NCI-H146 treated with DMSO at 0.1 percent for 48 hours (cell line): Measurements from ENCODE around the gene VPS35L.

ENCODE experiments used
- DNase-seq: peaks from one replicate; lab custom pipeline; 2025; ENCODE audit not compliant: unreplicated experiment; lab: John Stamatoyannopoulos, UW

Gene VPS35L

DNA sequence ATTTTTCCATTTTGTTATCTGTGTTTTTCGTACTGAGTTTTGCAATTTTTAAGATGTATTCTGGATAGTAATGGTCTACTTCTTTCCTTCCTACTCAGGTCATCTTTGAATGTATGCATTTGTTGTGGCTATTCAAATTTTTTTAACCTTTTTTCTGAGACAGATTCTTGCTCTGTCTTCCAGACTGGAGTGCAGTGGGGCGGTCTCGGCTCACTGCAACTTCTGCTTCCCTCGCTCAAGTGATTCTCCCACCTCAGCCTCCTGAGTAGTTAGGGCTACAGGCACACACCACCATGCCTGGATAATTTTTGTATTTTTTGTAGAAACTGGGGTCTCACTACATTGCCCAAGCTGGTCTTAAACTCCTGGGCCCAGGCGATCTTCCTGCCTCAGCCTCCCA lies 33.6 kb downstream of the VPS35L start:
- DNase-seq: no peak

GRCh38 chr16:19589771-19590302 lies 34.3 kb downstream of the VPS35L start:
- no peak for DNase-seq

DNA sequence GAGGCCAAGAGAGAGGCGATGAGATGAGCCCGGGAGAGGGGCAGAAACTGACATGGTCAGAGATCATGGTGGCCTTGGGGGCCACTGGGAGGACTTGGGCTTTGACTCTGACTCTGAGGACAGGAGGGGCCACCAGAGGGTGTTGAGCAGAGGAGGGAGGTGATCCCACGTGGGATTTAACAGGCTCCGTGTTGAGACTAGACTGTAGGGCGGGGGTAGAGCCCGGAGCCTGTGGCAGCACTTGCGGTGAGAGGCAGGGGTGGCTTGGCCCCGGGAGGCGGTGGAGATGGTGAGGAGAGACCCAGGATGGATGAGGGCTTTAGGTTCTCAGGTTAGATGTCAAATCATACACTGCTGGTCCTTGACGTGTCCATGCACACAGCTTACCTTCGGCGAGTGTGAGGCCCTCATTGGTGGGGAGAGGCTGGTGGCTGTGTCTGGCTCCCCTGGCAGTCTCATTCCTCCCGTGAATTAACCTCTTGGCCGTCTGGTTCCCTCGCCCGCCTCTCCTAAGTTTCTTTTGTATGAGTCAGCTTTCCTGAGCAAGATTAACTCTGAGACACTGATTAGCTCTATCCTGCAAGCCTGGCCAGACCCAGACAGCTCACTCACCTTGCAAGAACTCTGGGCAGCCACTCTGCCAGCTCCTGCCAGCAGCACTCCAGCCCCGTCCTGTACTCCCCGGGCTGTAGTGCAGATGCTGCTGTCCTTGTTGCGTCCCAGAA lies 39.7 kb downstream of the VPS35L start:
- no peak for DNase-seq

DNA sequence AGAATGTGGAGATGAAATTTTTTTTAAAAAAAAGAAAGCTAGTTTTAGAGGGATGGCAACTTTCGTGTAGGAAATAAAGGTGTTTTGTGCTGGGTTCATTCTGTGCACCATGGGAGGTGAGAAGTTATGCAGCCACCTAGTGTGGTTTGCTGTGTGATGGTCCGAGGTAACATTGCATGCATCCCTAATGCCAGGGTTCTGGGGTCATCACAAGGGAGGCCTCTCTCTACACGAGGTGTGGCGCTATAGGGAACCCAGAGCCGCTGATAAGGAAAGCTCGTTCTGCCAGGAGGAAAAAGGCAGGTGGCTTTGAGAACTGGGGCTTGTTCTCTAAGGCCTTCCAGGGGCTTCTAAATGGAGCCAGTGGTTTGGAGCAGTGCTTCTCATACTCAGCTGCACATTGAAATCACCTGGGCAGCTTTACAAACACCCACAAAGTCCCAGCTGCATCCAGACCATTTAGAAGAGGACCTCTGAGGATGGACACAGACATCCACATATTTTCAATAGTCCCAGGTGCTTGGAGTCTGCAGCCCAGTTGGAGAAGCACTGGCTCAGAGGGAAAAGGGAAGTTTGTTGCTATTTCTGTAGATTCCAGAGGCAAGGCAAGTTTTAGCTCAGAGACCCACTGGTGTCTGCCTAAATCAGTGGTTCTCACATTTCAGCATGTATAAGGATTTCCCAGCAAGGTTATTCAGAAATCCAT lies 43.5 kb downstream of the VPS35L start:
- DNase-seq: no peak

GRCh38 chr16:19599968-19600716 lies 44.6 kb downstream of the VPS35L start:
- DNase-seq: no peak

DNA sequence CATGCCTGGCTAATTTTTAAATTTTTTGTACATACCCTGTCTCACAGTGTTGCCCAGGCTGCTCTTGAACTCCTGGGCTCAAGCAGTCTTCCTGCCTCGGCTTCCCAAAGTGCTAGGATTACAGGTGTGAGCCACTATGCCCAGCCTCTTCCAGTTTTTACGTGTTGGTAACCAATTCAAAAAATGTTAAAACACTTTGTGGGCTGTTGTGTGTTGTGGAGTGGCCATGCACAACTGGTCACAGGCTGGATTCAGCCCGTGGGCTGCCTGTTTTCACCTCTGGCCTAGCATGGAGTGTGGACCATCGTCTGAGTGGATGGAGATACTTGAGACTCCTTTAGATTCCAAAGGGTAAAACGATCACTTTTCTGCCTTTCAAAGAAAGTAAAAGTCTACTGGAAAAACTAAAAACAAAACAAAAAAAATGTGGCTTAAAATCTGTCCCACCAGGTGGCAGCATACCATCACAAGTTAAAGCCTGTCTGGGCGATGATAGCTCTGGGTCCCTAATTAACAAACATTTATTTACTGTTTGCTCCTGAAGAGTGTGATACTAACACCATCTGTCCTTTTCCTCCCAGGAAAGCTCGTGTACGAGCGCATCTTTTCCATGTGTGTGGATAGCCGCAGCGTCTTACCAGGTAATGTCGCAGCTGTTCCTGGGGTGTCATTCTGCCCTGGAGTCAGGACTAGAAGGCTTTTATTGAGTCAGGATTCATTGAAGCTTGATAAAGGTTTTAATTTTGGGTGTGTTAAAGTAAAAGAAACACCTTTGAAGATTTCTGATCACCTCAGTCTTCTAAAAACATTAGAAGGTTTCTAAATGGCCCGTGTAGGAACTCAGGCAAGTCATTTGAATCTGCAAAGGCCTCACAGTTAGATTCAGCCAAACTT lies 45.8 kb downstream of the VPS35L start:
- DNase-seq: peak; percentile 7

GRCh38 chr16:19604911-19605310 lies 49.4 kb downstream of the VPS35L start:
- no peak for DNase-seq

DNA sequence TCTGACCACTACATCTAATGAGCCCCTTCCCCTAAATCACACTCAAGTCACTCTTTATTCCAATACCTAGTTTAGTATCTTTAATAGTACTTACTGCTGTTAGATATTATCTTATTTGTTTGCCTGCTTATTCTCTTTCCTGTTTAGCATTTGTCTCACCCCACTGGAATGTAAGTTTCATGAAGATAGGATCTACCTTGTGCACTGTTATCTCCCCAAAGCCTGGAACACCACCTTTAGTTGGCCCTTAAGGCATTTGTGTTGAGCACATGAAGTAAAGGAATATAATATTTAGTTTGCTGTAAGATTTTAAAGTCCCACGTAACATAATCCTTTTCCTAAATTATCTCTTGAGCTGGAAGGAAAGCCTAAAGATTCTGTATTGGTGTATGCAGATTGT lies 50.2 kb downstream of the VPS35L start:
- no peak for DNase-seq

GRCh38 chr16:19607616-19608280 lies 52.2 kb downstream of the VPS35L start:
- DNase-seq: no peak

DNA sequence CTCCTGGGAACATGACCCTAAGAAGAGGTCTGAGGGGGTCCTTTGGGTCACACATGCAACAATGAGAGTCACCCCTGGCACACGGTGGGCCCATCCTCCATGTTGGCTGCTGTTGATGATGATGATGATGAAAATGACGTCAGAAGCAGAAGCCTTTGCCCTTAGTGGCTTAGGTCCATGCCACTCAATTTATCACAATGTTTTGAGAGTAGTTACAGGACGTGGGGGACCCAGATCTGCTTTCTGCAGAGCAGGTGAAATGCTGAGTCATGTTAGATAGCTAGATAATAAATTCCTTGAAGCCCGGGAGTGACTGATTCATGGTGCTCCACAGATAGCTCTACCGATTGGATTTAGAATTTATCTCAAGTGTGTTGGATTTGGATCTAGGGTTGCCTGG lies 53.9 kb downstream of the VPS35L start:
- DNase-seq: no peak

GRCh38 chr16:19610200-19610599 lies 54.7 kb downstream of the VPS35L start:
- DNase-seq: no peak

DNA sequence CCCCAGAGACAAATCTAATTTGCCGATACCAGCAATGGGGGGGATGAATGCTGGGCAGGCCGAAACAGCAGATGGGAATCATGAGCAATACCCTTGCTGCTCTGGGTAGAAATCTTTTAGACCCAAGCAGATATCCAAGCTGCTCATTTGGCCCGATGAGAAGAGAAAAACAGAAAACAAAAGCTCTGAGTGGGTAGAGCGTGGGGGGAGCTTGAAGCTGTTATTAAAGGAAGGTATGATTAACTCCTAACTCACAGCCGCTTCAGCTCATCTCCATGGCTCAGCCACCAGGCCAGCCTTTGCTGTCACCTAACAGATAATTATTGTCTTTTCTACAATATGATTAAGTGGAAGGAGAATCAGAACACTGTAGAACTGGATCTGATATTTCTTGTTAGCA lies 58.3 kb downstream of the VPS35L start:
- DNase-seq: no peak

GRCh38 chr16:19616241-19616640 lies 60.7 kb downstream of the VPS35L start:
- DNase-seq: no peak

DNA sequence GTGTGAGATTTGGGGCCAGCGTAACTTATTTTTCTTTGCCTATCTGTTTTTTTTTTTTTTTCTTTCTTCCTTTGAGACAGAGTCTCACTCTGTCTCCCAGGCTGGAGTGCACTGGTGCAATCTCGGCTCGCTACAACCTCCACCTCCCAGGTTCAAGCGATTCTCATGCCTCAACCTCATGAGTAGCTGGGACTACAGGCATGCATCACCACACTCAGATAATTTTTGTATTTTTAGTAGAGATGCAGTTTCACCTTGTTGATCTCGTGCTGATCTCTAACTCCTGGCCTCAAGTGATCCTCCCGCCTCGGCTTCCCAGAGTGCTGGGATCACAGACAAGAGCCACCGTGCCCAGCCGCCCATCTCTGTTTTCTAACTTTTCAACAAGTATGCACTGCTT lies 63.4 kb downstream of the VPS35L start:
- DNase-seq: no peak

DNA sequence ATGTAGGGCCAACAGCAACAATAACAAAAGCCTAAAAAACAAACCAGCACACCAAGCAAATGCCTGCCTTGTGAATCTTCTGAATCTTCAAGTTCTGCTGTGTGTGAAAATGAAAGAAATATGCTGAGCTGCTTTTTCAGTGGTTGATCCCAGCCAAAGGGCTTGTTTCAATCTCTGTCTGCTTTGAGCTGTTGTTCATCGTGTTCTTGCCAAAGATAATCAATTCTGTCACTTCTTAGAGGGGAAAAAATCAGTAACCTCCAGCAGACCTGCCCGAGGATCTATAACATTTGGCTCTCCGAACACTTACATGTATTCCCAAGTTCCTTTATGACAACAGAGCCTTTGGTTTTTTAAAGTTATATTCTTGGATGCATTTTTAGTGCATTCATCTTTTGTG lies 65.9 kb downstream of the VPS35L start:
- DNase-seq: no peak

DNA sequence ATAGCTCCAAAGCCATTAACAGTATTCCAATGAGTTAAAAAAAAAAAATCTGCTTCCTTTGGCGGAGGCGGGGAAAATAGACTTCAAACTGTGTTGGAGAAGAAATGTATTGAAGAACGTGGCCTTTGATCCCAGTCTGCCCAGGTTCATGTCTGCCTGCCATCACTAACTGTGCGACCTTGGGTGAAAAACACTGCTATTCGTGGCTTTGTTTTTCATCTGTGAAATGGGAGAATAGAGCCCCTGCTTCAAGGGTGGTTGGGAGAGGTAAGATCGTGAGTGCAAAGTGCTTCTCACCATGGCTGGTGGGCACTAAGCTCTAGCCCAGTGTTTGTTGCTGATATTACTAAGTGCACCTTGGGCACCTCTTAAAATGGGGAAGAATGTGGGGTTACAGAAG lies 69.5 kb downstream of the VPS35L start:
- no peak for DNase-seq

DNA sequence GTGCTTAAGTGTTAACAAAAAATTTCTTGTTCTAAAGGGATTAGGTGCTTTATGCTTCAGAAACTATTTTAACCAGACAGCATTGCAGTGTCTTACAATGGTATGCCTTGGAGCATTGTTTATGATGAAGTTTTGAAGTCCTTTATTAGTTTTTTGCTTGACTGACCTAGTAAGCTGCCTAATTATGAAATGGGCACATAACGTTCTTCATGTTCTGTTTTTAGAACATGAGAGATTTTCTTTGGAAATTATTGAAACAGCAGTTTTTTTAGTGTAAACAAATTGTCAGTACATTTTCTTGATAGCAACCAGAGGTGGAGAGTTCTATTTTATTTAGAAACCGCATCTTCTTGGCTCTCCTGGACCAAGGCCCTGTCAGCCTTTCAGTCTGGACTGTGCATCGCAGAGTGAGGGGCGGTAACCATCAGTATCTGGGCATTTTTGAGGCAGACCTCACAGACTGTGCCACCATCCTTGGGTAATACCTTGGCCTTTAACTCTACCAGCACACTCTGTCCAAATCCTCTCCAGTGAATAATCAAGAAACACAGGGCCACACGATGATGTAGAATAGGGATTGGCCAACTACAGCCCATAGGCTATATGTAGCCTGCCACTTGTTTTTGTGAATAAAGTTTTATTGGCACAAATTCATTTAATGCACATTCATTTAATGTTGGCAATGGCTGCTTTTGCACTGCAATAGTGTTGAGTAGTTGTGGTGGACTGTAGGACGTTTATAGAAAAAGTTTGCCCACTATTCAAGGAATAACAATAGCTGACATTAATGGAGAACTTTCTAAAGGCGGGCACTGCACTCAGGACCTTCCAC lies 81.1 kb downstream of the VPS35L start:
- DNase-seq: no peak

GRCh38 chr16:19639986-19640421 lies 84.5 kb downstream of the VPS35L start:
- DNase-seq: no peak

- DNase-seq: no peak
Observed at GRCh38 chr16:19642501-19642900, 87.0 kb downstream of the VPS35L start.
